SW 1271 (cell line): ENCODE results near the gene CRYBG1.

Source experiments
- DNase-seq, 2 experiments: peaks; one replicate each; lab custom pipeline; 2025; lab: John Stamatoyannopoulos, UW

The CRYBG1 gene

DNA sequence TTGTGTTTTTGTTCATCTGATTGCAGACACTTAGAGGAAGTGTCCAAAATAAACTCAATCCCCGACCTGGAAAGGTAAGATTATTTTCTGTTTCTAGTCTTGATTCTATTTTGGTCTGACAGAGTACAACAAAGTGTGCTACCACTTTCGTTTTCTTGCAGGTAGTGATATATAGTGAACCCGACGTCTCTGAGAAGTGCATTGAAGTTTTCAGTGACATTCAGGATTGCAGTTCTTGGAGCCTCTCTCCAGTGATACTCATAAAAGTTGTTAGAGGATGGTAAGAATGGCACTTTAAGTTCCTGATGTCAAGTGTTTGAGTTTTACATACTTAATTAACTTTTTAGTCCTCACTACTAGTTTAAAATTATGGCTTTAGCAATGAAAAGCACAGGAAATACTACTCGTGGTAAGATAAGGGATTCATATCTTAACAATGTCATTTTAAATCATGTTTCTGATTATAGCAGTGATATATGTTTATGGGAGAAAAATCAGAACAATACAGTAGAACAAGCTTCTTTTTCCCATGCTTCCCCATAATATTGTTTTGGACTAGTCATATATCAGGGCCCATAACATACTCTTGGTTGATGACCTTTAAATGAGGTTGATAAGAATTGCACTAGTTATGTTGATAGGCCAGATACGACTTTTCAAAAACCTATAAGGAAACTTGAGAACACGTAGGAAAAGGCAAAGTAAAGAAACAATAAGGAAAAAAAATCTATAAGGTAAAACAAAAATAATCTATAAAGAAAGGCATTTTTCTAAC lies 164.8 kb downstream of the CRYBG1 start:
- DNase-seq, result no peak

DNA sequence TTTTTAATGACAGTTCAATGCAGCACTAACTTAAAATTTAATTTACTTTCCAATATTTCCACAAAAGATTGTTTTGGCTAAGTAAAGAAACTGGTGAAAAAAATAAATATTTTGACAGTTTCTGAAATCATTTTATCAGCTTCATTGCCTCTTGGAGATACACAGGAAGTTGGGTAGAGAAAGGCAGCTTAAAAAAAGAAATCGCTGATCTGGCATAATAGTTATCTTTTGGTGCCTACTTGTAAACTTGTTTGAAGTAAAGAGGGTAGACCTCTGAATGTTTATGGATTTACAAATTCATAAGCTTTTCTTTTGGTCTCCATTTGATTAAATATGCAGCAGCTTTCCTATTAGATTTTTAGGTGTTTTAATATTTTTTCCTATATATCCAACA lies 165.4 kb downstream of the CRYBG1 start:
- DNase-seq, result no peak

DNA sequence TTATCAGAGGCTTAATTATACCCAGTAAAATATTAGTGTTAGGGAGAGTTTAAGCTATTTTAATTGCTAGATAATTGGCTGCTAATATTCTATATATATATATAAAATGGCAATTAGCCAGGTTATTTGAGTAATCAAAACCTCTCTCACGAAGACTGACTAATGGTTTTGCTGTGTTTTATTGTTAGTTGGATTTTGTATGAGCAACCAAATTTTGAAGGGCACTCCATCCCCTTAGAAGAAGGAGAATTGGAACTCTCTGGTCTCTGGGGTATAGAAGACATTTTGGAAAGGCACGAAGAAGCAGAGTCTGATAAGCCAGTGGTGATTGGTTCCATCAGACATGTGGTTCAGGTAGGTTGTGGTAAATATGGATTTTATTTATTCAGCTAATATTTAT lies 166.6 kb downstream of the CRYBG1 start:
- DNase-seq, result no peak

DNA sequence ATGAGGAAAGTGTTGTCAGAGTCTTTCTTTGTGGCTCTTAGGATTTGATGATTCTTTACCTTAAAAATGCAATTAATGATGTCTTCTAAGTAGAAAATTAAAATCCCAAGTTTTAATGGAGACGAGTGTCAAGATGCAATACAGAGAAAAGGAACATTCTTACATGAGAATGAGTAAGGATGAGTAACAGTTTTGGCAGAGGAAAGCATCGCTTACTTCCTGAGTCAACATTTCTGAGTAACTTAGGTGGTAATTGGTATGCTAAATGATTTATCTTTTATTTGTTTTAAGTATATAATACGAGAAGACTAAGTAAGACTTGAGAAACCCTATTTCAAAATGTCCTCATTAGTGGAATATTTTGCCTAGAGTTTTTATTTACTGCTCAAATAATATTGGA lies 167.5 kb downstream of the CRYBG1 start:
- peak; percentile 30 to 94 for DNase-seq

DNA sequence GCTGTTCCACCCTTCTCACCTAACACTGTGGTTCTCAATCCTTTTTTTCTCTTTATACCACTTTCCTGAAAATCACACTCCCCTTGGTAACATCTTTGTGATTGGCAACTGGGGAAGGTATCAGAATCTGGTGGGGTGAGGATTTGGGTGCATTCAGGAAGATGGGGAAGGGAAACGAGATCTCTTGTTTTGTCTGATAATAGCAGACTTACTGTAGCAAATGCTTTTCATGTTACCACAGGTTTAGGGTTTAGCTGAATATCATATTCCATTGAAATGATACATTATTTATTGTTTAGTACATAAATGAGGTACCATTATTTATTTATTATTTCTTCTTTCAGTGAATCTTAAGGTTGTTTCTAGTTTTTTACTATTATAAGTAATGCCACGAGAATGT lies 168.0 kb downstream of the CRYBG1 start:
- no peak for DNase-seq

DNA sequence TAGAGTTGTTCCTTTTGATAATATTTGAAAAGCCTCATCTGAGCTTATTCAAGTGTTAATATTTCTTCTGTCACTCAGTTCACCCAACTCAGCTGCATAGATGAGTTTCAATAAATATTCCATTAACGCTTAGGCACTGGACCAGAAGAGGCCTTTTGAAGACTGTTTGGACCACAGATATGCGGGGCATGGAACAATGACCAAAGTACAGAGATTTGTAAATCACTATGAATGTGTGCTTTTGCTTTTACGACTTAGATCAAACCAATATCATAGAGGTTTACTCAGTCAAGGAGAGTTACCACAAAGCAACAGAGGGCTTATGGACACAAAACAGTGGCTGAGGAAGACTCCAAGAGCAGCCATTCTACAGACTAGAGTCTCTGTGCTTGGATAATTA lies 168.9 kb downstream of the CRYBG1 start:
- no peak for DNase-seq

DNA sequence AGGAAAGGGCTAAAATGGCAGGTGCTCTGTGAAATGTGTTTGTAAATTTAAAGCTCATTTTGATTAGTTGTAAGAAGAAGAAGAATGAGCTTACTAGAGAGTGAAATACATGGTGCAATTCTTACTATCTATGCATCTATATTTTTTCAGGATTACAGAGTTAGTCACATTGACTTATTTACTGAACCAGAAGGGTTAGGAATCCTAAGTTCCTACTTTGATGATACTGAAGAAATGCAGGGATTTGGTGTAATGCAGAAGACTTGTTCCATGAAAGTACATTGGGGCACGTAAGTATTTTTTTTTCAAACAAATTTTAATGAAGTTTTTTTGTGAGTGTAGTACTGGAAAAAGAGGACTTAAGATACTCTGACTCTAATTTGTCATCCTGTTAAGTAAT lies 169.5 kb downstream of the CRYBG1 start:
- no peak for DNase-seq

DNA sequence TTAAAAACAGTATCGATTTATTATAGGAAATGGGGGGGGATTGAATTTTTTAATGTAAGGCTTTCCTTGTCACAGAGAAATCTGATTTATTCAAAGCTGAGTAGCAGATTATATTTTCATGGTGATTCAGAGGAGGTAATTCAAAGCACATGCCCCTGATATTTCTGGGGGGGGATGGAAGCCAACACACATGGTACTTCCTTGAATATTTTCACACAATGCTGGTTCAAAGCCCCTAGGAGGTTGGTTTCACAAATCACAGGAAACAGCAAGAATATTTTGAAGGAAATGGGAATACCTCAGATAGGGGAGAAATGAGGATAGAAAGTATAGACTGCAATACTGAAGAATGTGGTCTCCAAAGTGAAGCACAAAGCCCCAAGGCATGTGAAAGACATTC lies 170.0 kb downstream of the CRYBG1 start:
- DNase-seq, result no peak

DNA sequence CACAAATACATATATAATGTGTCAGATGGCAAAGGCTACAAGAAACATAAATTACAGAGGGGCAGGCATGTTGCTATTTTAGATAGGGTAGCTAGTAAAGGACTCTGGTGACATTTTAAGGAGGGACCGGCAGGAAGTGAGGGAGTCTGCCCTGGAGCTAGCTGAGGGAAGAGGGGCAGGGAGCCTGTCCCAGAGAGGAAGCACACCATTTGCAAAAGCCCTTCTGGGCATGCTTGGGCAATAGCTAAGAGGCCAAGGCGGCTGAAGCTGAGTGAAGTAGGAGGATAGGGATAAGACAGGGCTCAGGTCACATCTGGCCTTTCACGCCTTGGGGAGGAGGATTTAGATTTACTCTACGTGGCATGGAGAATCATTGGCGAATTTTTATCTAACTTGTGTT lies 172.5 kb downstream of the CRYBG1 start:
- DNase-seq, result no peak

DNA sequence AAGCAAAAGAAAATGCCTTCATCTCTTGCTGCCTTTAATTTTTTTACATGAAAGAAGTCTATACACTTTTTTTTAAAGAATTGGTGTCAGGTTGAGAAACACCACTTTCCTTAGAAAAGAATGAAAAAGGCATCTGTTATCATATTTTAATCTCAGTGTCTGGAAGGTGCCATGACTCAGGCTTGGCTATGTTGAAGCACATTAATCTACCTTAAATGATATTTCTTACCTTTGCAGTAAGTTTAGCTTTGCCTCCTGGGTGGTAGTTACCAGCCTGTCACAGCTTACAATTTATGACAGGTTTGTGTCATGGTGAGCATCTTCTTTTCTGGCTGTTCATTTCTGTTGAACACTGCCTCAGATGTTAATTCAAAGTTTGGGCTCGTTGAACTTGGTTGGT lies 173.5 kb downstream of the CRYBG1 start:
- DNase-seq, result no peak

DNA sequence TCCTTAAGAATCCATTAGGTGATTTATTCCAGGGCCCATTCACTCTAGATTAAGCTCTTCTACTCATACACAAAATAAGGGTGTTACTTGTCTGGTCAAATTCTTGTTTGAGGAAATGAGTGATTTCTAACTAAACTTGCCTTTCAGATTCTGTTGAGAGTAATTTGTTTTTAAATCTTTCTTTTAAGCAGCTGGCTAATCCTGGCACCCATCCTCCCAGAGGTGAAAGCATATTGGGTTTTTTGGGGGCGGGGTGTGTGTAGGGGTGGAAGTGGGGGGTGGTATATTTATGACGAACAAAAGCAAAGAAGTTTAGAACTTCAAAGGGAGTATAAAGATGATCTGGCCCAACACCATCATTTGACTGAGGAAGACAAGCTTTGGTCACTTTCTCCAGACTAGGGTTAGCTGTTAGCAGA lies 174.1 kb downstream of the CRYBG1 start:
- no peak for DNase-seq

DNA sequence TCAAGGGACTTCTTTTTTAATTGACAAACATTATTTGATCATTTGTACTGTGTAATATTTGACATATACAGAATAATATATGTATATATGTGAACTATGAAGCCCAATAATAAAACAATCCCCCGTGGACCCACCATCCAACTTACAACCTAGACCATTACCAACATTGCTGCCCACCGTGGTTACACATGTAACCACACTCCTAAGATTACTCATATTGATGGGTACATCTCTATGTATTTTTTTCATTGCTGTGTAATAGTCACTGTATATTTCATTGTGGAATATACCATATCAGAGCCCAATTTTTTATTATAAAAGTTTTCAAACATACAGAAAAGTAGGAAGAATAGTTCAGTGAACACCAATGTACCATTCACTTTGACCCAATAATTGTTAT lies 174.5 kb downstream of the CRYBG1 start:
- no peak for DNase-seq

DNA sequence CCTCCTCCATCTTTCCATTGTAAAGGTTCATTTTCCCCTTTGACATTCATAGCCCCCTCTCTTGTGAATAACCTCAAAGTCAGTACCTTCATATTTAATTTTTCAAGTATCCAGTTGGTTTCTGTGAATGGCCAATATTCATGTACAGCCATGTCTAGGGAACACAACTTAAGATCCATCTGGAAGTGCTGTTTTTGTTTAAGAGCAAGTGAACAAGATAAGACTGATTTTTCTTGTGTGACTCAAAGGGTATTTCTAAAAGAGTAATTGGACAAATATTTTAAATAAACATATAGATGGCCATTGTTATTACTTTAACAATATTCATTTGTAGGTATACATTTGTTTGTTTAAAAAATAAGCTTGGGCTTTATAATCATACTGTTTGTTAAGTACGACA lies 175.8 kb downstream of the CRYBG1 start:
- no peak for DNase-seq

DNA sequence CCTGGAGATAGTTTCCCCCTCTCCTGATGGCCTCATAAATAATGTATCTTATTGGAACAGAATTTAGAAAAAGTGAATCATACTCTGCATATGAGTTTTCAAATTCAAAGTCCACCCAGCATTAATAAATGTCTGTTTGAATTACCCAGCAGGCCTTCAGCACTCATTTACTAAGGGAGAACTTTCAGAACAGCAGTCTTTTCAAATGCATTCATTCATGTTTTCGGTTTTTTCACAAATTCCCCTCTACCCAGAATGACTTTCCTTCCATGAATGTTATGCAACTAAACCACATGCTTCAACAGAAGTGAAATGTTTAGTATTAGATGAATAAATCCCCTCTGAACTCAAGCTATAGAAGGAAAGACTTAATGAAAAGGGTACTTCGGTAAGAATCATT lies 176.3 kb downstream of the CRYBG1 start:
- DNase-seq, result no peak

DNA sequence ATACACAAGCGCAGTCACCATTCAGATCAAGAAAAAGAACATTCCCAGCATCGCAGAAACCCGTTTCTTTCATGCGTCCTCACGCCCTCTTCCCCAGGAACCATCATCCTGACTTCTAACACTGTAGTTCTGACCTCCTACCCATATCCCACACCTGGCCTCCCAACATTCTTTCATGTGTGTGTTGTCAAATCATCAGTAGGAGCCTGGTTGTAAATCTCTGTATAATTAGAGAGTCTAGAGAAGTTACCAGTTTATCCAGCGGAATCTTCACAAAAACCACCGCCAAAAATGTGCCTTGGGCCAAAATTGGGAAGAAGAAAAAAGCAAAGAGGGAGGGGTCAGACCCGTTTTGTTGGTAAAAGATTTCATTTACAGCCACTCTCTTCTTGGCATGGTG lies 177.1 kb downstream of the CRYBG1 start:
- no peak for DNase-seq

DNA sequence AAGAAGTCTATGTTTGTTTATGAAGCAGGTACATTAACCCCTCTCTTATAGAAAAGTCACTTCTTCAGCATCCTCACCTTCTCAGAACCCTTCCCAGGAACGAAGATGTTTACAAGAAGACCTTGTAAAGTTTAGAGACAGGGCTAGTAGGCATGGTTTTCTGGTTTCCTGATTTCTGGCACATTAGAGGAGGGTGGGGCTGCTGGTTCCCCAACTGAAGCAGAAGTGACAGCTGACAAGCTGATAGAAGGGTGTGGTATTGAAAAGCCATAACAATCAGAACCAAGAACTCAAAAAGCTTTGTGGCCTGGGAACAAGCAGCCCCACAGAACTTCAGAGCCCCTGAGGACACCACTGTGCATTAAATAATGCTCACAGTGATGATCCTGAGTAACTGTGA lies 177.6 kb downstream of the CRYBG1 start:
- DNase-seq, result no peak

DNA sequence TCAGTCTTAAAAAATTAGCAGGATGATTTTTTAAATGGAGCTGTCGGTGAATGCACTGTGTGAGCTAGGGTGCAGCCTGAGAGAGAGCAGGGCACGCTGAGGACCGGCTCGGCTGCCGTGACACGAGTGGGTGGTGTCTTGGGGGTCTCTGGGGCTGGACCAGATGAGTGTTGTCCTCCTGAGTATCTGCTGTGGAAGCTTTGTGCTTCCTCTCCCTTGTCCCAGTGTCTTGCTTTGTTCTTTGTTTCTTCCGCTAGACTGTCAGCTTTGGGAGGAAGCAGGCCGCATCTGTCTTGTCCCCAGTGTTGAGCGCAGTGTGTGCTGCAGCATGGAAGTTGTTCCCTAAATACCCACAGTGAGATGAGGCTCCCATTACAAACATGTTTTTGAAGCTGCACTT lies 179.4 kb downstream of the CRYBG1 start:
- DNase-seq, result no peak

DNA sequence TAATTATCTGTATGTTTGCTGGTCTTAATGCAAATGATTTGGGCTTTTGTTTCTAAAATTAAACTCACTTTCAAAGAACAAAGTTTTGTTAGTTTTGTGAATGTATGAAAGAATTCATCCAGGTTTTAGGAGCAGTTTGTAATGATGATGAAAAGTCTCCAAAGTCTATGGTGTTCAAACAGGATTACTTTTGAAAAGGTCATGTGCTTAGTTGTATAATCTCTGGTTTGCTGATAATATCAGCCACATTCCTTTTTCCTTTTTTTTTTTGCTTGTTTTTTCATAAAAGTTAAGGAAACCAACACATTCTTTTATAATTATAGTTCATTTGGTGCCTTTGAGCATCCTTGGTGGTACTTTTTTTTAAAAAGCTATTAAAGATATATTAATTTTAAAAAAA lies 179.9 kb downstream of the CRYBG1 start:
- no peak for DNase-seq

DNA sequence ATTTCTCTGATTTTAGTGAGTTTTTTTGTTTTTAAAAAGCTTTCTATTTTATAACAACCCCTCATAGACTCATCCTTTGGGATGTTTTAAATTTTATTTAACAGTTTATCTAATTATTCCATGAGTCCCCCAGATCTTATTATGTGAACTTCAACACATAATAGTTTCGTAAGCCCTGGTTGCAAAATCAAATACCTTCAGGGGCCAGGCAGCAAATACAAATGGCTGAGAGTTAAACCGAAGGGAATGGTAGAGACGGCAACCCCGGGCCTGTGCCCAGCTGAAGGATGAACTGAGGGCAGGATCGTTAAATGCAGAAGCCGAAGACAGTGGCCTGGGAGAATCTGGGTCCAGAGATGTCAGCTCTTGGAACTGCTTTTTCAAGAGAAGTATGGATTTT lies 180.4 kb downstream of the CRYBG1 start:
- DNase-seq, result no peak

DNA sequence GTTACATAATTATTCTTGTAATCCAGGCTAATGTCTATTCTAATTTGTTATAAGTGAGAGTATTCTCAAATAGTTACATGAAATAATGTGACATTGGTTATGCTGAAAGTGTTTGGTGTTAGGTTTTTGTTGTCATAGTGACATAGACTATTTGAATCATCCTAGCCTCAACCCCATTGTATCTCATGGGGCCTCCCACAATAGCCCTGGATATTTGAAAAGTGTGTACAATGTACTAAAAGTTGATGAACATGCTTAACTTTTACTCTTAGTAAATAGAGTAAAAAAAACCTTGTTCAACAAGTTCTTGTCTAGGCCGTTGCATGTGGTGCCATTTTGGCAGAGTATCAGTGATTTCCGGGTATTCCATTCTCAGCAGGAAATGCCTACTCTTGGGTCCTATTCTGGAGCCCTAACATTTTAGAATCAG lies 185.8 kb downstream of the CRYBG1 start:
- DNase-seq, result no peak

DNA sequence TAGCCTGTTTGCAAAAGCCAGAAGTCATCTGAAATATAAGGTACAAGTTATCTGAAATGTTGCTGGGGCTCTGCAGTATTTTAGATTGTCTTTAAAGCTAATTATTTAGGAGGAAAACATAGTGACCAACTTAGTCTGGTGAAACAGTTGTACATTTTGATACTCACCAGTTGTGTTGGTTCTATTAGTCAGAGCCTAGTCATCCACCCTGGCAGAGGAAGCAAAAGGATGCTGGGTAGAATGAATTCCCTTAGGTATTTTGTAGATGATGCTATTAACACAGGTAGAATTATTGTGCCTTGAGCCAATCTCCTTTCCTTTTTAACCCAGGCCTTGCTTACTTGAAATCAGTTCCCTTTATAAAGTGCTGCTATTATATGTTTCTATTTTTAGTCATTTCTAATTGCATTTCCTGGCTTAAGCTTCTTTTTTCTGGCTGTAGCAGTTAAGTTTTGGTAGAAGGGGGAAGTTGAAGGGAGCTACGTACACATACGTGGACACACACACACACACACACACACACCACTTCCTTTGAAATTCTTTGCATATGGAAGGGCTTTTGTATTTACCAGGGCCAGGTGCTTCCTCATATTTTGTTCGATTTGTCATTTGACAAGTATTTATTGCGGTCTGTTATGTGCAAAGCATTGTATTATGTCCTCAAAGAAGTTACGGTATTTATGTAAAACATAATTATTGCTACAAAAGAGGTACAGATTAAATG lies 186.3 kb downstream of the CRYBG1 start:
- DNase-seq, result peak; percentile 8 to 55

DNA sequence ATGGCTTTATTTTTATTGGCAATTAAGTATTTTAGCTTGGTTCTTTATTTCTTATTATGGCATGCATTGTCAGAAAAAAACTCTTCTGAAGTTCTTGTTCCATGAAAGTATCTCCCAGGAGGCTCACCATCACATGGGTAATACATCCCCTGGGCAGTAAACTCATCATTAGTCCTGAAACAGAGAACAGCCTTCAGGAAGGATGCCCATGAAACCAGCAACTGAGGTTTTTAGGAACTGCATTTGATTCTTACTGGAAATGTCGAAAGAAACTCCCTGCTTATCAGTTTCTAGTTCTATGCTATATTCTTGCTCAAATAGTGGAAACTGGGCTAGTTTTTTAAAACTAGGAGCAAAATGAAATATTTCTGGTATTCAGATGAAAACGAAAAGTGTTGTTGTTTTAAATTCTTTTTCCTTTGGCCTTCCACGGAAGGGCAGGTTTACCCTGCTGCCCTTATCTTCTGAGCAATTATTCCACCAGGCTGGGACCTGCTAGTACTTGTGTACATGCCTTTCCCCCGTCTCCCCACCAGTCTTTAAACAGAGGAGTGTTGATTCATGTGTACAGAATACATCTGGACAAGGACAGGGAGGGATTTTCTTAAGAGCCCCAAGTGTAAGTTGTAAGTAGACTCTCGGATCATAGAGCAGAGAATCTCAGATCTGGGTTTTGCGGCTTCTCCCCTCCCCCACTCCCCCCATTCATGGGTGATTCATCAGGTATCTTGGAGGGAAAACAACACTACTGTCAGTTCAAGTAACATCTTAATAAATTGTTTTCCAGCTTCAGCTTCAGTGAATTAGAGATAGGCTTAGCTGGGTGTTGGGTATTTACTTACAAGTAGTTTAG lies 187.3 kb downstream of the CRYBG1 start:
- DNase-seq, result no peak
